Left renal cortex interstitium (tissue), 4 donors: ENCODE results near the gene LPO. TPM values are rescaled to one million over a fixed set of nuclear protein-coding genes. Genes with fewer than 3 reads are reported as not detected.
A peak's percentile ranks its signal among the peaks of the same experiment; 100 is the strongest.

Experiments
- DNase-seq, 4 donors: peaks; one replicate each; pipeline ENCODE4 v3.0.0-alpha.2; 2013; ENCODE audit warnings: low read depth in 4 of 4, low spot score in 2 of 4, missing footprints in 1 of 4
- polyA plus RNA-seq, 4 donors: library from polyadenylated mRNA; unstranded; fragments of 120-200 nt; gene quantifications; one replicate each; pipeline ENCODE4 v1.2.1, GENCODE V29; 2013; ENCODE audit not compliant: insufficient read length in 4 of 4

Gene LPO
- polyA plus RNA-seq, 4 donors = 0.16 to 0.25 (median 0.19) TPM; not detected in 1

DNA sequence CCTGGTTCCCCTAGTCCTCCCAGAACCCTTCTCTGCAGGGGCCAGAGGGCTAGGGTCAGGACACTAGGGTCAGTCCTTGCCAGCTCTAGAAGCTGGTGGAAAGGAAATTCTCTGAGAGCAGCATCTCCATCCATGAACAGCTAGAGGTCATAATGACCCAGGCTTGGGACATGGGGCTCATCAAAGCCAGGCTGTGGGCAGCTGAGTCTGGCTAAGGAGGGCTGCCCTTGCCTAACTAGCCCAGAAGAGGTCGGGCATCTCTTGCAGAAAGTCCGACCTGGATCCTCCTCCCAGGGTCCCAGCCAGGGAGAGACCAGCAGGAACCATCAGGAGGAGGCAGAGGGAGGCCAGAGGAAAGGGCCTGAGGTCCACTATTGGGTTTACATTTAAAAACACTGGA lies 38.0 kb downstream of the LPO start:
- no peak for DNase-seq

DNA sequence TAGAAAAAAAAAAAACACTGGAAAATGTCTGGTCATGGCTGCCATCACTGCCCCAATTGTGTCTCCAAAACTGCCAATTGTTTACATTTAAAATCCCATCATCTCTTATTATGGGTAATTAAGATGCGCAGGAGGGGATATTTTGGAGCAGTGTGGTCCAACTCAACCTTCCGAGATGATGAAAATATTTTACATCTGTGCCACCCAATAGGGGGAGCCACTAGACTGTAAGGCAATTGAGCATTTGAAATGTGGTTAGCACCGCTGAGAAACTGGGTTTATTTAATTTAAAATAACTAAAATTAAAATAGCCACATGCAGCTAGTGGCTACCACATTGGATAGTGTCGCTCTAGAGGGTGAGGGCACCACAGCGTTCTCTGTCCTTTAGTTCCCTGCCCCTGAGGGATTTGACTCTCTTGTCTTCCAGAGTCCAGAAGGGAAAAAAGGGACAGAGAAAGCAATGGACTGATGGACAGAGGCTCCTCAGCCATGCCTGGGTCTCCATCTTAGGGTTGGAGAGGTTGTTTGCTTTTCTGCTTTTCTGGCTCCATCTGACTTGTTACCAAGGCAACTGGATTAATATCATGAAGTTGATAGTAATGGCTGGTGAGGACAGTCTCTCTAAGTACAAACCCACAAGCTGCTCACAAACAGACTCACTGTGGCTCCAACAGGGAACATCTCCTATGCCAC lies 38.9 kb downstream of the LPO start:
- no peak for DNase-seq

- DNase-seq = no peak
These were observed 39.6 kb downstream of the LPO start for GRCh38 chr17:58277802-58278595.

GRCh38 chr17:58278661-58279015 lies 40.3 kb downstream of the LPO start:
- DNase-seq = peak in 1 of 4 donors; percentile 5

DNA sequence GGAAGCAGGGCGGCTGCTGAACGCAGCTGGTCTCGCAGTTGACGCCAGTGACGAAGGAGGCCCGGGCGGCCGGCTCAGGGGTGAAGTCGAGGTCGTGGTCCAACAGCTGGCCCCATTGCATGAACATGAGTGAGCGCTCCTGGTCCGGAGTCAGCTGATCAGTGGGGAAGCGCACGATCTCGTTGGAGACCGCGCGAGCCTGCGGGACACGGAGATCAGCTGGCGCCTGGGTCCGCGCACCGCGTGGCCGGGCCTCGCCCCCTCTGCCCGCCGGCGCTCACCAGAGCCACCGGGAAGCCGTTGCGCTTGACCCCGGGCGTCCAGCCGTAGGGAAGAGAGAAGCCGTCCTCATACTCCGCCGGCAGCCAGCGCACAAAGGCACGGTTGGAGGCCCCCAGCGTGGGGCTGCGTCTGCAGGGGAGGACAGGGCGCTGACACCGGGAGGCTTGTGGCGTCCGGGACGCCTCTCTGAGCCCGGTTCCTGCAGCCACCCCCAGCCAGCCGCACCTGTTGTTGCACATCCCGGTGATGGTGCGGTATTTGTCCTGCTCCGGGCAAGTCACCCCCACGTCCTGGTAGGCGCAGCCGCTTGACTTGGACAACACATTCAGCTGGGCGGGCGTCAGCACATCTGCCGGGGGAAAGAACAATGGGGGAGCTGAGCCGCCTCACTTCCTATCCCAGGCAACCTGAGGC lies 40.8 kb downstream of the LPO start:
- DNase-seq = peak; percentile 7 to 49 (median 37)

- DNase-seq = no peak
These were observed 41.5 kb downstream of the LPO start for GRCh38 chr17:58279736-58280479.

DNA sequence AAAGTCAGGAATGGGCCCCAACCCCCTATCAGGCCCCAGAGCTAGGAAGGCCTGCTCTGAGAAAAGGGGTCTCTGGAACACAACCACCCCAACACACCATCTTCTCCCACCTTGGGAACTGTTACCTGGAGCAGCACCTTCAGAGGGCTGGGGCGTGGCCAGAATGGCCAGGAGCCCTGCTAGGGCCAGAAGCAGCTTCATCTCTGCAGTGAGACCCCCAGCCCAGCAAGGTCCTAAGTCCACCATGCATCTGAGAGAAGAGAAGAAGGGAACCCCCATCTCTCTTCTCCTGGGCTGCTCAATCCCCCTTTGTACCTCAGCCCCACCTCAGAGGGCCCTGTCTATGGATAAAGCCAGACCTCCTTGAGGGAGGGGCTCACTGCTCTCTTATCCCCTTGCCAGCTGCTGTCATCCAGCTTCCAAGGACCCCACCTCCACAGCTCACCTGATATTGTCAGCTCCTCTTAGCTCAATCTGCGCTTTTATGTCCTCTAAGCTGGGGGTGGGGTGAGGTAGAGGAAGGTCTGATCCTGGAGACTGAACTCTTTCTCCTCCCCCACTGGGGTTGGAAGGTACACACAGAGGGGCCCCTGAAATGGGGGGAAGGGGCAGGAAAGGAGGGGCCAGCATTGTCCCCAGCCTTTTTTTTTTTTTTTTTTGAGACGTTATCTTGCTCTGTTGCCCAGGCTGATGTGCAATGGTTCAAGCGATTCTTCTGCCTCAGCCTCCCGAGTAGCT lies 42.3 kb downstream of the LPO start, which contains the start of gene MPO:
Gene MPO, minus strand, starts transcription at position 456 of the 738 bp plus-strand sequence. Its CDS starts 177 bp downstream, at position 279.
- no peak for DNase-seq

DNA sequence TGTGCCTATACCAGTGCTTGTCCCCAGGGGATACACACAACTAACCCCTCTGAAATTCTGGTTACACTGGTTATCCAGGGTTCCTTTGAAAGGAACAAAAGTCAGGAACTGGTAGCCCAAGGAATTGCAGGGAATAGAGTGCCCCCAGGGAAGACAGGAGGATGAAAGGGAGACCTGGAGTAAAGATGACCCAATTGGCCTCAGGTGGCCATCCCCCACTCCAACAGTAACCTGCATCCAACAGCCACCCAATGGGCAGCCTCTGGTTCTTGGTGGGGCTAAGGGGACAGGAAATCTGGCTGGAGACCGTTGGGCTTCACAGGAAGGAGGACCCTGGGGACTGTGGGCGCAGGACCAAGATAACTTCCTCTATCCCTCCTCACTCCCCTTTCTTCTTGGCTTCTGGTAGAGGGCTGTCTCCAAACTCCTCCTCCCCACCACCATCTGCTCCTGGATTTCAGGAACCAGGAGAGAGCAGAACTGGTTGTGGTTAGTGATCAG lies 43.2 kb downstream of the LPO start:
- DNase-seq = no peak

DNA sequence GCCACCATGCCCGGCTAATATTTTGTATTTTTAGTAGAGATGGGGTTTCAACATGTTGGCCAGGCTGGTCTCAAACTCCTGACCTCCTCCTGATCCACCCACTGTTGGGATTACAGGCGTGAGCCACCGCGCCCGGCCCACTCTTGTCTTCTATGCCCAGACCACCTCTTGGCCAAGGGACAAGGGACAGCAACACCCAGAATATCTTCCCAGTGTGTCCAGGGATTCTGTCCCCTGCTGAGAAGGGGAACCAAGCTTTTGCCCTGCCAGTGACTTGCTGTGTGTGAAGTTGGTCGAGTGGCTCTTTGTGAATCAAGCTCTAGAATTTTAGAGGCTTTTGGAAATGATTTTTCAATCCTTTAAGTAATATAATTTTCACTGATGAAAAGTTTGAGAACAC lies 44.1 kb downstream of the LPO start:
- DNase-seq = no peak

- no peak for DNase-seq
These were observed 45.6 kb downstream of the LPO start for GRCh38 chr17:58283674-58284612.

DNA sequence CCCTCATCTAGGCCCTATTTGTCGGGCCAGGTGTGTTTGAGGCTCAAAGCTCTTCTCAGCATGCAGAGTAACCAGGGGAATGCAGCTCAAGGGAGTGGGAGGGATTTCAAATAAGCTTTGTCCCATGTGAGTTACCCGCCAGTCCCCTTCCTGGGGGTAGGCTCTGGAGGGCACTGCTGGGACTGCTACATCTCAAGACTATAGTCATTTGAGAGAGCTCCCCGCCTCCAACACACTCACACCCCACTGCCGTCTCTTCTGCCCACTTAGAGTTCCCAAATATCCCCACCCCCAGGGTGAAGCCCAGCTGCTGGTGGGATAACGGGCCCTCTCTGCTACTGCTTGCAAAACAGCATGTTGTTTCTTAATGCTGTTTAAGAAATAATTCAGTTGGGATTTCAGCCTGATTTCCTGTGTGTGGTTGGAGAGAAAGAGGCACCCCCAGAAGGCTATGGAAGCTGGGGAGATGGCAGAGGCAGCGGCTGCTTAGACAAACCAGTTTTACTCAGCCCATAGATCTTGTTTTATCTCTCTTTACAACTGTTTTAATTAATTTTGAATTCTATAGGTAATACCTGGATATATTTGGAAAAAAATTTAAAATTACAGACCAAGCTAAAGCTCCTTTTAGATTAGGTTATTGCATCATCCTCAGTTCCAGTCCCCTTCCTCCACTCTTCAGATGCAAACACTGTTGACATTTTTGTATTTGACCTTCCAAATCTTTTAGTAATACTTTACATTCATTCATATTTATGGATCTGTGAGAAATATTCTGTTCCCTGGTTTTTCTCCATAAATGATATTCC lies 46.4 kb downstream of the LPO start:
- DNase-seq = no peak

DNA sequence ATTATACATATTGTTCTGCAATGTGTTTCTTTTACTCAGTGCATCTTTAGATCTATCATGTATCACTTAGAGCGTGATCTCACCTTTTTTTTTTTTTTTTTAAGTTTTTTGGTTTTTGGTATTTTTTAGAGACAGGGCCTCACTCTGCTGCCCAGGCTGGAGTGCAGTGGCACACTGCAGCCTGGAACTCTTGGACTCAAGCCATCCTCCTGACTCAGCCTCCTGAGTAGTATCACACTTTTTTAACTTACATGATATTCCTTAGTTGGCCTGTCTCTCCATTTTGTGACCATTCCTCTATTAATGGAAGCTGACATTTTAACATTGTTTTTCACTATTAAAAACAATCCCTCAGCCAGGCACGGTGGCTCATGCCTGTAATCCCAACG lies 47.0 kb downstream of the LPO start:
- DNase-seq = no peak

- DNase-seq = no peak
These were observed 51.5 kb downstream of the LPO start for GRCh38 chr17:58289869-58290268.

- no peak for DNase-seq
These were observed 52.9 kb downstream of the LPO start for GRCh38 chr17:58291246-58291645.

- DNase-seq = no peak
These were observed 55.6 kb downstream of the LPO start for GRCh38 chr17:58294034-58294433.

DNA sequence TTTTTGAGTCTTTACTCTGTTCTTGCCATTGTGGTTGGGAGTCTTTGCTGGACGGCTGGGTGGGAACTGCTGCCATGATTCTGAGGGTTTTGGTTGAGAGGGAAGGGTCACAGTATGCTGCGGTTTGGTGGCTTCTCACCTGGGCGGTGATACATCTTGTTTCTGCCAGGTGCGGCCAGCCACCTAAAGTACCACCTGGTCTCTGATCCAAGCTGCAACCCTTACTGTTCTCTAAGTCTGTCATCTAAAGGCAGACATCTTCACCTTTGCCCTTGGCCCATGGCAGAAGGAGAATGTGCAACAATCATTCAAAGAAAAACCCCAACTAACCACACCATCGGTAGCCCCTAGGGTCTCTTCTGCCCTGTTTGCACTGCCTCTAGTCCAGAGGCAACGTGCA lies 62.0 kb downstream of the LPO start:
- DNase-seq = no peak

DNA sequence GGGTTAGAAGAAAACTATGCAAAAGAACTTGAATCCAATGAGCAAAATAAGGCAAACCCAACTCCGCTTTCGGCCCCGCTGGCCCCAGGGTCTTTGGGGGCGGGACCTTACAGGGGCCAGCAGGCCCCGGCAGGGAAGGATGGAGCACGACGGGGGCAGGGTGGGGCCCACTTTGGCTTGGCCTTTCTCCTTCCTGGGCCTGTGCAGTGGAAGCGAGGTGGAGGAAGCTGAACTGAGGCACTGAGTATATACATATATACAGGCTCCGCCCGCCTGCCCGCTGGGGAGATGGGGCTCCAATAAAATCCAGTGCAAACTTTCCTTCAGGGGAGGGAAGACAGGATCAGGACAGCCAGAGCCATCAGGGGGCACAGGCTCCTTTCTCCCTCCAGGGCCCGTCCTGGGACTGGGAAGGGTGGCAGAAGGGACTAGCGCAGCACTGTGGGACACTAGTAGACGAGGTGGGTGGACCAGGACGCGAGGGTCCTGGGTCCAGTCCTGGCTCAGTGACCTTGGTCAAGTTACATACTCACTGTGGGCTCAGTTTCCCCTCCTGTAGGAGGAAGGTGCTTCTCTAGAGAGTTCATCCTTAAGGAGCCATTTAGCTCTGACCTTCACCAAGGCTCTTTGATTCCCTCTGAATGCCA lies 63.2 kb downstream of the LPO start:
- DNase-seq = no peak
